Natural killer cell treated with Interleukin-12 subunit alpha and Interleukin-12 subunit beta and Interleukin-15 and Interleukin-18, amount 100 ng/mL, for 72 hours (primary cell): Measurements from ENCODE around the gene MBNL1. TPM values are rescaled to one million over a fixed set of nuclear protein-coding genes. Genes with fewer than 3 reads are reported as not detected.

Source experiments
- ATAC-seq, 2 donors: fragments of 150-1000 bp; cut with Tn5 transposase in 1 of 2; sonication (Bioruptor Pico), chemical (Tn5 transposase) in 1 of 2; 2 replicates each; pipeline ENCODE4 v1.10.0; 2021
- DNase-seq: peaks from one replicate; pipeline ENCODE4 v3.0.0; 2022; ENCODE audit warnings: low spot score
- H3K27ac Mint-ChIP-seq, 2 donors: 1 replicate in 1 of 2; 2 replicates in 1 of 2; pipeline ENCODE4 v1.8.0; 2022; ENCODE audit warnings: mixed read lengths in 2 of 2, mild to moderate bottlenecking in 1 of 2, moderate library complexity in 1 of 2
- H3K27me3 Mint-ChIP-seq, 2 donors: 1 replicate in 1 of 2; 2 replicates in 1 of 2; pipeline ENCODE4 v1.8.0; 2022; ENCODE audit warnings: mixed read lengths in 2 of 2
- H3K36me3 Mint-ChIP-seq: one replicate; pipeline ENCODE4 v1.8.0; 2022; ENCODE audit warnings: mixed read lengths
- H3K4me1 Mint-ChIP-seq, 2 donors: 1 replicate in 1 of 2; 2 replicates in 1 of 2; pipeline ENCODE4 v1.8.0; 2022; ENCODE audit warnings: low read depth in 2 of 2, mixed read lengths in 2 of 2, mild to moderate bottlenecking in 1 of 2
- H3K4me3 Mint-ChIP-seq: one replicate; pipeline ENCODE4 v1.8.0; 2022; ENCODE audit warnings: mixed read lengths
- H3K9me3 Mint-ChIP-seq: 2 replicates; pipeline ENCODE4 v1.8.0; 2022; ENCODE audit warnings: mixed read lengths
- total RNA-seq, 2 donors: library from RNA; stranded (reverse); gene quantifications; one replicate each; pipeline ENCODE4 v1.2.3, GENCODE V29; 2022

The MBNL1 gene
- total RNA-seq, 2 donors from 2014 or later = 353 to 509 TPM

DNA sequence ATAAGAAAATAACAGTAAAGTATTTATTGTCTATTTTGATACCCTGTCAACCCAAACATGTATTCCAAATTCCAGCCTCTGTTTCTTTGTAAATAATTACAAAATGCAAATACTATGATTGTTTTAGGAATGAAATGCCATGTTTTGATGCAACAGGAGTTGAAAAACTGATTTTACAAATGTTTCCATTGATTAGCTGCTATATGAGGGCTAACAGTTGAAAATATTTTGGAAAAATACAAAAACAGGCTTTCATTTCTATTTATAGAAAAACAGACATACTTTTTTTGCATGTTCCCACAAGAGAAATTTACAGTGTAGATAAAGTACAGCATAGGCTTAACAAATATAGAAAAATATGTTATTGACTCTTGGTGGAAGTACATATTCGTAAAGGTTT lies 20.0 kb downstream of the MBNL1 start:
- H3K36me3 Mint-ChIP-seq = no peaks in the 10 kb centered on the region
- DNase-seq (no peak), ATAC-seq (no peak)
- no peak overlapping the region for H3K4me3 Mint-ChIP-seq
- H3K27me3 Mint-ChIP-seq = no peaks in the 10 kb centered on the region
- peaks cover 51 to 85% of the 10 kb centered on the region in 2 donors for H3K4me1 Mint-ChIP-seq
- H3K27ac Mint-ChIP-seq = peak overlapping the region in 1 of 2 donors; percentile 66
- H3K9me3 Mint-ChIP-seq = no peaks in the 10 kb centered on the region

GRCh38 chr3:152289708-152290107 lies 21.0 kb downstream of the MBNL1 start:
- Mint-ChIP-seq H3K4me1 (peaks cover 46 to 78% of the 10 kb centered on the region in 2 donors), H3K4me3 (peak overlapping the region; percentile 42), H3K27me3 (no peaks in the 10 kb centered on the region), H3K9me3 (no peaks in the 10 kb centered on the region), H3K36me3 (no peaks in the 10 kb centered on the region), H3K27ac (peak overlapping the region; percentile 75 to 80)
- no peak for DNase-seq
- ATAC-seq = no peak

GRCh38 chr3:152290374-152290773 lies 21.6 kb downstream of the MBNL1 start:
- peak overlapping the region; percentile 70 for H3K4me3 Mint-ChIP-seq
- H3K4me1 Mint-ChIP-seq = peaks cover 43 to 75% of the 10 kb centered on the region in 2 donors
- no peak for ATAC-seq
- no peaks in the 10 kb centered on the region for H3K27me3 Mint-ChIP-seq
- no peak for DNase-seq
- no peaks in the 10 kb centered on the region for H3K9me3 Mint-ChIP-seq
- H3K36me3 Mint-ChIP-seq = no peaks in the 10 kb centered on the region
- peak overlapping the region; percentile 75 to 80 for H3K27ac Mint-ChIP-seq

GRCh38 chr3:152291238-152291637 lies 22.5 kb downstream of the MBNL1 start:
- H3K27ac Mint-ChIP-seq = peak overlapping the region; percentile 75 to 80
- peaks cover 49 to 77% of the 10 kb centered on the region in 2 donors for H3K4me1 Mint-ChIP-seq
- DNase-seq (no peak), ATAC-seq (no peak)
- H3K36me3 Mint-ChIP-seq = peaks cover 5% of the 10 kb centered on the region
- no peaks in the 10 kb centered on the region for H3K9me3 Mint-ChIP-seq
- H3K4me3 Mint-ChIP-seq = peak overlapping the region; percentile 70
- no peaks in the 10 kb centered on the region for H3K27me3 Mint-ChIP-seq

- H3K4me3 Mint-ChIP-seq = peak overlapping the region; percentile 70
- peaks cover 52 to 79% of the 10 kb centered on the region in 2 donors for H3K4me1 Mint-ChIP-seq
Measured at GRCh38 chr3:152291649-152292066, 22.9 kb downstream of the MBNL1 start.

GRCh38 chr3:152292366-152292765 lies 23.6 kb downstream of the MBNL1 start:
- ATAC-seq (no peak), DNase-seq (no peak)
- Mint-ChIP-seq H3K9me3 (no peaks in the 10 kb centered on the region), H3K36me3 (peaks cover 5% of the 10 kb centered on the region), H3K27ac (peak overlapping the region; percentile 75 to 80), H3K4me1 (peaks cover 53 to 76% of the 10 kb centered on the region in 2 donors), H3K4me3 (peak overlapping the region; percentile 70), H3K27me3 (no peaks in the 10 kb centered on the region)

More at GRCh38 chr3:152291649-152292066, 22.9 kb downstream of the MBNL1 start:
- H3K27me3 Mint-ChIP-seq = no peaks in the 10 kb centered on the region
- DNase-seq (no peak), ATAC-seq (peak; percentile 57 to 65)
- no peaks in the 10 kb centered on the region for H3K9me3 Mint-ChIP-seq
- H3K27ac Mint-ChIP-seq = peak overlapping the region; percentile 75 to 80
- H3K36me3 Mint-ChIP-seq = peaks cover 5% of the 10 kb centered on the region

DNA sequence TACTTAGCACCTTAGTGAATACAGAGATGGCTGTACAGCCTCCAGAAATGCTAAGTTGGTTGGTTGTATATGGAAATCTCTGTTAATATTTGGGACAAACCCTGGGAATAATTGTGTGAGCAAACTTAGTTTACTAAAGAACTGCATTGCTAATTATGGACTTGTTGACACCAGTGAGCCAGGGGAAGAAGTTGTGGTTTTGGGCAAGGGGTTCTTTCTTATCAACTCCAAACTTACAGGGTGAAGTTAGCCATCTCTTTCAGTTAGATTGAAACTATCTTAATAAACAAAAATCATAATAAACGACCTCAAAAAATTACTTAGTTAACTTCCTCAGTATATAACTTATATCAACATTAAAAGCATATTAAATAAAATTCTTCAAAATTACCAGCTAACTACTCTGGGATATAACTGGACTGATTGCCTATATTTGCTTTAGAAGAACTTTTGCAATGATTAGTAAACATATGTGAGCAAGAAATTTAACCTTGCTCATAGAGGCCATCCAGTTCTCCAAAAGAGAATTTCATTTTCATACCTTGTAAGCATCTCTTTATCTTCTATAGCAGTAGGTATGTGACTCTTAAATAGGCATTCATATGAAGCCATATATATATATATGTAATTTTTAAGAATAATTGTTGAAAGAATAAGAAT lies 24.7 kb downstream of the MBNL1 start:
- H3K4me3 Mint-ChIP-seq = peak overlapping the region; percentile 61
- no peaks in the 10 kb centered on the region for H3K27me3 Mint-ChIP-seq
- no peak for DNase-seq
- no peak for ATAC-seq
- peaks cover 53 to 71% of the 10 kb centered on the region in 2 donors for H3K4me1 Mint-ChIP-seq
- no peaks in the 10 kb centered on the region for H3K9me3 Mint-ChIP-seq
- H3K27ac Mint-ChIP-seq = peak overlapping the region; percentile 74 to 84
- H3K36me3 Mint-ChIP-seq = peaks cover 9% of the 10 kb centered on the region

GRCh38 chr3:152295344-152295743 lies 26.6 kb downstream of the MBNL1 start:
- no peaks in the 10 kb centered on the region for H3K9me3 Mint-ChIP-seq
- peak overlapping the region; percentile 85 for H3K27ac Mint-ChIP-seq
- H3K27me3 Mint-ChIP-seq = no peaks in the 10 kb centered on the region
- peak overlapping the region; percentile 75 for H3K4me3 Mint-ChIP-seq
- DNase-seq (no peak), ATAC-seq (peak; percentile 30 to 68)
- H3K36me3 Mint-ChIP-seq = peaks cover 24% of the 10 kb centered on the region
- peaks cover 62 to 76% of the 10 kb centered on the region in 2 donors for H3K4me1 Mint-ChIP-seq

DNA sequence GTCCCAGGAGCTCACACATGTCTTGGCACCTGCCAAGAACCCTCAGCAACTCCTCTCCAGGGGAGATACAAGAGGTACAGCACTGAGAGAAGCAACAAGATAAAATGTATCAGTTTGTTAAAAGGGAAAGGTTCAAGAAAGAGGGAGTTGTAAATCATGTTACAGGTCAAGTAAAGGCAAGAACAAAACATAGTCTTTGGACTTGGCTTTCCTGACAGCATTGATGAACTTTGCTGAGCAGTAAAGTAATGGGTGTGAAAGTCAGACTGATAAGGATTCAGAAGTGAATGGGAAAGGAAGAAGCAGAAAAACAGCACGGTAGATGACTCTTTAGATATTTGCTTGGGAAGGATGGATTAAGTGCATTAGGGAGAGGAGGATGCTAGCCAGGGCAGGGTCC lies 27.1 kb downstream of the MBNL1 start:
- Mint-ChIP-seq H3K27me3 (no peaks in the 10 kb centered on the region), H3K9me3 (no peaks in the 10 kb centered on the region), H3K36me3 (peaks cover 26% of the 10 kb centered on the region), H3K4me1 (peaks cover 60 to 75% of the 10 kb centered on the region in 2 donors), H3K27ac (peak overlapping the region; percentile 85), H3K4me3 (peak overlapping the region; percentile 75)
- DNase-seq (no peak), ATAC-seq (peak; percentile 1 to 20)

GRCh38 chr3:152296382-152296781 lies 27.7 kb downstream of the MBNL1 start:
- DNase-seq (no peak), ATAC-seq (no peak)
- Mint-ChIP-seq H3K27me3 (no peaks in the 10 kb centered on the region), H3K27ac (peak overlapping the region; percentile 85), H3K36me3 (peaks cover 26% of the 10 kb centered on the region), H3K9me3 (no peaks in the 10 kb centered on the region), H3K4me1 (peaks cover 59 to 73% of the 10 kb centered on the region in 2 donors), H3K4me3 (peak overlapping the region; percentile 75)

DNA sequence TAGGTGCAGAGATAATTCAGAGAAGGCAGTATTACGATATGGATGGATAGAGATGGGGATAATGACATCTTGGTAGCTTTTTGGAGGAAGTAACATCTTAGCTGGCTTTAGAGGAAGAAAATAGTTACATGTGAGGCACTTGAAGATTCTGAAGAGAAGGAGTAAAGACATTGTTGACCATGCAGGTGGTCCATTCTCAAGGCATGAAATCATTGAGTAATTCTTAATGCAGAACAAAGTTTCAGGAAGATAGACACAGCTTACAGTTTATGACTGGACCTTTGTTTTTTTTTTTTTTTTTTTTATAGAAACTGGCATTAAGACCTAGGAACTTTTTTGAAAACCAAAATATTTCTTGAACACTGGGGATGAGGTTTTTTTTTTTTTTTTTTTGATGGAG lies 28.2 kb downstream of the MBNL1 start:
- no peaks in the 10 kb centered on the region for H3K9me3 Mint-ChIP-seq
- peaks cover 26% of the 10 kb centered on the region for H3K36me3 Mint-ChIP-seq
- DNase-seq = no peak
- H3K27ac Mint-ChIP-seq = peak overlapping the region; percentile 85
- H3K4me1 Mint-ChIP-seq = peaks cover 59 to 72% of the 10 kb centered on the region in 2 donors
- peak overlapping the region; percentile 75 for H3K4me3 Mint-ChIP-seq
- ATAC-seq = no peak
- no peaks in the 10 kb centered on the region for H3K27me3 Mint-ChIP-seq

GRCh38 chr3:152298393-152299248 lies 29.9 kb downstream of the MBNL1 start:
- peak overlapping the region; percentile 89 for H3K4me3 Mint-ChIP-seq
- DNase-seq (peak; percentile 78), ATAC-seq (peak; percentile 83 to 87)
- H3K9me3 Mint-ChIP-seq = no peaks in the 10 kb centered on the region
- H3K4me1 Mint-ChIP-seq = peaks cover 57 to 69% of the 10 kb centered on the region in 2 donors
- no peaks in the 10 kb centered on the region for H3K27me3 Mint-ChIP-seq
- peak overlapping the region; percentile 85 to 94 for H3K27ac Mint-ChIP-seq
- H3K36me3 Mint-ChIP-seq = peaks cover 26% of the 10 kb centered on the region

- peak in 1 of 2 donors; percentile 2 for ATAC-seq
- Mint-ChIP-seq H3K27ac (peak overlapping the region; percentile 85 to 94), H3K27me3 (no peaks in the 10 kb centered on the region), H3K36me3 (peaks cover 26% of the 10 kb centered on the region), H3K4me1 (peaks cover 61 to 75% of the 10 kb centered on the region in 2 donors), H3K9me3 (no peaks in the 10 kb centered on the region), H3K4me3 (peak overlapping the region; percentile 89)
- DNase-seq = no peak
Measured at GRCh38 chr3:152299249-152299976, 30.7 kb downstream of the MBNL1 start.
